Measurements from ENCODE around the gene UBE2J2. TPM values are rescaled to one million over a fixed set of nuclear protein-coding genes. Genes with fewer than 3 reads are reported as not detected.

The UBE2J2 gene
- total and polyA plus RNA-seq, 2 of the 13 experiments (the other 11 are each of a cell fraction or from before 2014, with no cell fraction given) = 25.4 to 29.4 TPM

DNA sequence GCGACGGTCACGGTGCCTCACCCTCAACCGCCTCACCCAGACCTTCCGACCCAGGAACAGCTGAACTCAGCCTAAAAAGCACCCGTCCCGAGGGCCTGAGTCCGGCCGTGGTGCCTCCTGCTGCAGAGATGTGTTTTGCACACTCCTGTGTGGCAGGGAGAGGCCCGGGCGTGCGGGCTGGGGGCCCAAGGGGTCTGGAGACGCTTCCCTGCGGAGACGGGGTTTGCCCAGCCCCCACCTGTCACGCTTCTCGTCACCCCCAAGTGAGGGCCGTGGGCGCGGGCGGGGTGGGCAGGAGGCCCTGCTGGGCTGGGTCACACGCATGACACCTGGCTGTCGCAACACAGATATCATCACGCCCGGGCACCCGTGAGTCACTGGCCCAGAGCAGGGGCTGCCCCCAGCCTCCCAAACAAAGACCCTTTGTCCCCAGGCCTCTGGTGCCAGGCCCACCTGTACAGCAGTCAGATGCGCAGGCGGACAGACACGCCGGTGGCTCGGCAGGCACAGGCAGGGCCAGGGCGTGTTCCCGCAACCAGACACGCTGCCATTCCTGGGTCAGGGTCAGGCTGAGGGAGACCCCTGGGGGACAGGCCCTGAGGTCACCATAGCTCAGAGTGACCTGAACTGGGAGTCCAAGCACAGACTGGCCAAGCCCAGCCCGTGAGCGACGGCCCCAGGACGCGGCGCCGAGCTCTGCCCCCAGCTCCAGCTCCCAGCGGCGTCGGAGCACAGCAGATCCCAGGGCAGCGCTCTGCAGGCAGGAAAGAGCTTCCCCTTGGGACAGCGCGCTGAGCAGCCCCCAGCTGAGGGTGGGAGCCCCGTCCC lies 35.6 kb downstream of the UBE2J2 start (continued):
- TF ChIP-seq, protein P1, sequence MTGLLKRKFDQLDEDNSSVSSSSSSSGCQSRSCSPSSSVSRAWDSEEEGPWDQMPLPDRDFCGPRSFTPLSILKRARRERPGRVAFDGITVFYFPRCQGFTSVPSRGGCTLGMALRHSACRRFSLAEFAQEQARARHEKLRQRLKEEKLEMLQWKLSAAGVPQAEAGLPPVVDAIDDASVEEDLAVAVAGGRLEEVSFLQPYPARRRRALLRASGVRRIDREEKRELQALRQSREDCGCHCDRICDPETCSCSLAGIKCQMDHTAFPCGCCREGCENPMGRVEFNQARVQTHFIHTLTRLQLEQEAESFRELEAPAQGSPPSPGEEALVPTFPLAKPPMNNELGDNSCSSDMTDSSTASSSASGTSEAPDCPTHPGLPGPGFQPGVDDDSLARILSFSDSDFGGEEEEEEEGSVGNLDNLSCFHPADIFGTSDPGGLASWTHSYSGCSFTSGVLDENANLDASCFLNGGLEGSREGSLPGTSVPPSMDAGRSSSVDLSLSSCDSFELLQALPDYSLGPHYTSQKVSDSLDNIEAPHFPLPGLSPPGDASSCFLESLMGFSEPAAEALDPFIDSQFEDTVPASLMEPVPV (CRISPR knock-in tag; IDR thresholded peaks at IDR 0.05) = peak; percentile 69; the same call in 1 of the 2 replicates
- TF ChIP-seq, protein P2, sequence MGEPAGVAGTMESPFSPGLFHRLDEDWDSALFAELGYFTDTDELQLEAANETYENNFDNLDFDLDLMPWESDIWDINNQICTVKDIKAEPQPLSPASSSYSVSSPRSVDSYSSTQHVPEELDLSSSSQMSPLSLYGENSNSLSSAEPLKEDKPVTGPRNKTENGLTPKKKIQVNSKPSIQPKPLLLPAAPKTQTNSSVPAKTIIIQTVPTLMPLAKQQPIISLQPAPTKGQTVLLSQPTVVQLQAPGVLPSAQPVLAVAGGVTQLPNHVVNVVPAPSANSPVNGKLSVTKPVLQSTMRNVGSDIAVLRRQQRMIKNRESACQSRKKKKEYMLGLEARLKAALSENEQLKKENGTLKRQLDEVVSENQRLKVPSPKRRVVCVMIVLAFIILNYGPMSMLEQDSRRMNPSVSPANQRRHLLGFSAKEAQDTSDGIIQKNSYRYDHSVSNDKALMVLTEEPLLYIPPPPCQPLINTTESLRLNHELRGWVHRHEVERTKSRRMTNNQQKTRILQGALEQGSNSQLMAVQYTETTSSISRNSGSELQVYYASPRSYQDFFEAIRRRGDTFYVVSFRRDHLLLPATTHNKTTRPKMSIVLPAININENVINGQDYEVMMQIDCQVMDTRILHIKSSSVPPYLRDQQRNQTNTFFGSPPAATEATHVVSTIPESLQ (CRISPR knock-in tag; conservative IDR thresholded peaks at IDR 0.05) = no peak
- no peak for TF ChIP-seq ZNF75D (CRISPR knock-in tag; IDR thresholded peaks at IDR 0.05; ENCODE audit: borderline replicate concordance)
- no peak for TF ChIP-seq MEF2D (CRISPR knock-in tag; IDR thresholded peaks at IDR 0.05)
- TF ChIP-seq ZSCAN22 (CRISPR knock-in tag; IDR thresholded peaks at IDR 0.05) = no peak
- no peak for TF ChIP-seq ZNF251 (CRISPR knock-in tag; IDR thresholded peaks at IDR 0.05)
- TF ChIP-seq HOXA5 (CRISPR knock-in tag; IDR thresholded peaks at IDR 0.05) = no peak; the same call in 1 of the 2 replicates
- TF ChIP-seq TRIM24 (CRISPR knock-in tag; IDR thresholded peaks at IDR 0.05) = no peak
- no peak for TF ChIP-seq JDP2 (CRISPR knock-in tag; IDR thresholded peaks at IDR 0.05; ENCODE audit: borderline replicate concordance)
- TF ChIP-seq, protein P3, sequence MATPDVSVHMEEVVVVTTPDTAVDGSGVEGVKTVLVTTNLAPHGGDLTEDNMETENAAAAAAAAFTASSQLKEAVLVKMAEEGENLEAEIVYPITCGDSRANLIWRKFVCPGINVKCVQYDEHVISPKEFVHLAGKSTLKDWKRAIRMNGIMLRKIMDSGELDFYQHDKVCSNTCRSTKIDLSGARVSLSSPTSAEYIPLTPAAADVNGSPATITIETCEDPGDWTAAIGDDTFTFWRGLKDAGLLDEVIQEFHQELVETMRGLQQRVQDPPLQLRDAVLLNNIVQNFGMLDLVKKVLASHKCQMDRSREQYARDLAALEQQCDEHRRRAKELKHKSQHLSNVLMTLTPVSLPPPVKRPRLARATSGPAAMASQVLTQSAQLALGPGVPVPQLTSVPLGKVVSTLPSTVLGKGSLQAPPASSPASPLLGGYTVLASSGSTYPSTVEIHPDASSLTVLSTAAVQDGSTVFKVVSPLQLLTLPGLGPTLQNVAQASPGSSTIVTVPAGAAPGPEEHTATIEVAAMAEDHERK (CRISPR knock-in tag; IDR thresholded peaks at IDR 0.05; ENCODE audit: low read depth) = no peak
- TF ChIP-seq, protein P4, sequence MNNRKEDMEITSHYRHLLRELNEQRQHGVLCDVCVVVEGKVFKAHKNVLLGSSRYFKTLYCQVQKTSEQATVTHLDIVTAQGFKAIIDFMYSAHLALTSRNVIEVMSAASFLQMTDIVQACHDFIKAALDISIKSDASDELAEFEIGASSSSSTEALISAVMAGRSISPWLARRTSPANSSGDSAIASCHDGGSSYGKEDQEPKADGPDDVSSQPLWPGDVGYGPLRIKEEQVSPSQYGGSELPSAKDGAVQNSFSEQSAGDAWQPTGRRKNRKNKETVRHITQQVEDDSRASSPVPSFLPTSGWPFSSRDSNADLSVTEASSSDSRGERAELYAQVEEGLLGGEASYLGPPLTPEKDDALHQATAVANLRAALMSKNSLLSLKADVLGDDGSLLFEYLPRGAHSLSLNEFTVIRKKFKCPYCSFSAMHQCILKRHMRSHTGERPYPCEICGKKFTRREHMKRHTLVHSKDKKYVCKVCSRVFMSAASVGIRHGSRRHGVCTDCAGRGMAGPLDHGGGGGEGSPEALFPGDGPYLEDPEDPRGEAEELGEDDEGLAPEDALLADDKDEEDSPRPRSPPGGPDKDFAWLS (CRISPR knock-in tag; IDR thresholded peaks at IDR 0.05; ENCODE audit: borderline replicate concordance) = no peak; the same call in 1 of the 2 replicates
- no peak for TF ChIP-seq ZNF3 (CRISPR knock-in tag; IDR thresholded peaks at IDR 0.05)
- TF ChIP-seq, protein P5, sequence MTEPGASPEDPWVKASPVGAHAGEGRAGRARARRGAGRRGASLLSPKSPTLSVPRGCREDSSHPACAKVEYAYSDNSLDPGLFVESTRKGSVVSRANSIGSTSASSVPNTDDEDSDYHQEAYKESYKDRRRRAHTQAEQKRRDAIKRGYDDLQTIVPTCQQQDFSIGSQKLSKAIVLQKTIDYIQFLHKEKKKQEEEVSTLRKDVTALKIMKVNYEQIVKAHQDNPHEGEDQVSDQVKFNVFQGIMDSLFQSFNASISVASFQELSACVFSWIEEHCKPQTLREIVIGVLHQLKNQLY (CRISPR knock-in tag; IDR thresholded peaks at IDR 0.05) = peak; percentile 80; the same call in 1 of the 2 replicates
- no peak for TF ChIP-seq PHB2 (IDR thresholded peaks at IDR 0.05; ENCODE audit: partially characterized antibody)
- TF ChIP-seq, protein P6, sequence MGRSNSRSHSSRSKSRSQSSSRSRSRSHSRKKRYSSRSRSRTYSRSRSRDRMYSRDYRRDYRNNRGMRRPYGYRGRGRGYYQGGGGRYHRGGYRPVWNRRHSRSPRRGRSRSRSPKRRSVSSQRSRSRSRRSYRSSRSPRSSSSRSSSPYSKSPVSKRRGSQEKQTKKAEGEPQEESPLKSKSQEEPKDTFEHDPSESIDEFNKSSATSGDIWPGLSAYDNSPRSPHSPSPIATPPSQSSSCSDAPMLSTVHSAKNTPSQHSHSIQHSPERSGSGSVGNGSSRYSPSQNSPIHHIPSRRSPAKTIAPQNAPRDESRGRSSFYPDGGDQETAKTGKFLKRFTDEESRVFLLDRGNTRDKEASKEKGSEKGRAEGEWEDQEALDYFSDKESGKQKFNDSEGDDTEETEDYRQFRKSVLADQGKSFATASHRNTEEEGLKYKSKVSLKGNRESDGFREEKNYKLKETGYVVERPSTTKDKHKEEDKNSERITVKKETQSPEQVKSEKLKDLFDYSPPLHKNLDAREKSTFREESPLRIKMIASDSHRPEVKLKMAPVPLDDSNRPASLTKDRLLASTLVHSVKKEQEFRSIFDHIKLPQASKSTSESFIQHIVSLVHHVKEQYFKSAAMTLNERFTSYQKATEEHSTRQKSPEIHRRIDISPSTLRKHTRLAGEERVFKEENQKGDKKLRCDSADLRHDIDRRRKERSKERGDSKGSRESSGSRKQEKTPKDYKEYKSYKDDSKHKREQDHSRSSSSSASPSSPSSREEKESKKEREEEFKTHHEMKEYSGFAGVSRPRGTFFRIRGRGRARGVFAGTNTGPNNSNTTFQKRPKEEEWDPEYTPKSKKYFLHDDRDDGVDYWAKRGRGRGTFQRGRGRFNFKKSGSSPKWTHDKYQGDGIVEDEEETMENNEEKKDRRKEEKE (IDR thresholded peaks at IDR 0.05) = no peak
- 0 out of 2 replicates have a peak, but pooled peaks have one; percentile 45 for TF ChIP-seq ARID2 (CRISPR knock-in tag; IDR thresholded peaks at IDR 0.05; ENCODE audit: borderline replicate concordance)
- TF ChIP-seq ZFP41 (CRISPR knock-in tag; IDR thresholded peaks at IDR 0.05; ENCODE audit: borderline replicate concordance) = no peak
- TF ChIP-seq ZNF776 (CRISPR knock-in tag; IDR thresholded peaks at IDR 0.05) = no peak

All from HepG2 (cell line).